ENCODE results near the gene COL9A3.

COL9A3 gene

DNA sequence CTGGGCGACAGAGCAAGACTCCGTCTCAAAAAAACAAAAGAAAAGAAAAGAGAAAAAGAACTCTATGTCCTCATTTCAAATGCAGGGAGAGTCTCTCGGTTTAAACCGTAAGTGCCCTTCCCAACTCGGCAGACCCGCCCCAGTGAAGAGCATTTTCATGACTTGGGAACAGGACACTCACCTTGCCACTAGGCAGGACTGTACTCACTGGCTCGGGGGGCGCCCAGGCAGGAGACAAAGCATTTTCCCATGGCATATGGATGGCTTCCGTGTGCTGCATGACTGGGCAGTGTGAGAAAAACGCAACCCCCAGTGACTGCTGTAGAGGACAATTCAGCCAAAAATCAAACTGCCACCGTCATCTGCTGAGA lies 44.2 kb upstream of the COL9A3 start:
- H3K4me2 ChIP-seq (ENCODE audit: low read length): no peak overlapping the region
- H2BK12ac ChIP-seq (ENCODE audit: low read length): no peak overlapping the region
- no peak overlapping the region for H3K4me3 ChIP-seq (ENCODE audit: low read depth, low read length)
- no peak overlapping the region for H2BK5ac ChIP-seq (ENCODE audit: low read depth, low read length, poor library complexity)
- H3K23ac ChIP-seq (ENCODE audit: low read length): no peak overlapping the region
- no peaks in the 10 kb centered on the region for H3K36me3 ChIP-seq (ENCODE audit: control insufficient read depth in 1 of 2, insufficient read depth in 2 of 2, low read length in 2 of 2)
- H3K14ac ChIP-seq (ENCODE audit: low read length): no peak overlapping the region
- no peaks in the 10 kb centered on the region for H3K79me2 ChIP-seq (ENCODE audit: control insufficient read depth, insufficient read depth, low read length, poor library complexity)
- no peak overlapping the region for H4K8ac ChIP-seq (ENCODE audit: low read depth, low read length)
- H3K27me3 ChIP-seq (ENCODE audit: insufficient read depth, low read length): no peaks in the 10 kb centered on the region
- WGBS (ENCODE audit: extremely low coverage, insufficient coverage, insufficient read length): no CpG with 5 or more reads among the region's 11 CpGs
- no peak overlapping the region for H4K91ac ChIP-seq (ENCODE audit: low read depth, low read length)
- no peak overlapping the region for H4K12ac ChIP-seq (ENCODE audit: low read depth, low read length)
- no peak overlapping the region for H2AK5ac ChIP-seq (ENCODE audit: low read length)
- no peak overlapping the region for H2AFZ ChIP-seq (ENCODE audit: insufficient read depth, low read length, poor library complexity)
- peaks cover 4 to 15% of the 10 kb centered on the region in 2 experiments for H3K4me1 ChIP-seq (ENCODE audit: control insufficient read depth in 1 of 2, insufficient read depth in 2 of 2, low read length in 2 of 2)
- no peak overlapping the region for H2BK120ac ChIP-seq (ENCODE audit: insufficient read depth, low read length, poor library complexity)
- no peak for DNase-seq
- peaks cover 7% of the 10 kb centered on the region for H3K9me3 ChIP-seq (ENCODE audit: insufficient read depth, low read depth, low read length)
- H3K79me1 ChIP-seq (ENCODE audit: low read length): no peaks in the 10 kb centered on the region
- no peak overlapping the region for H3K9ac ChIP-seq (ENCODE audit: low read length)
- H3K27ac ChIP-seq (ENCODE audit: low read depth, low read length): no peak overlapping the region
- no peak overlapping the region for H3K18ac ChIP-seq (ENCODE audit: low read length)
- no peak overlapping the region for H3K4ac ChIP-seq (ENCODE audit: low read depth, low read length)

DNA sequence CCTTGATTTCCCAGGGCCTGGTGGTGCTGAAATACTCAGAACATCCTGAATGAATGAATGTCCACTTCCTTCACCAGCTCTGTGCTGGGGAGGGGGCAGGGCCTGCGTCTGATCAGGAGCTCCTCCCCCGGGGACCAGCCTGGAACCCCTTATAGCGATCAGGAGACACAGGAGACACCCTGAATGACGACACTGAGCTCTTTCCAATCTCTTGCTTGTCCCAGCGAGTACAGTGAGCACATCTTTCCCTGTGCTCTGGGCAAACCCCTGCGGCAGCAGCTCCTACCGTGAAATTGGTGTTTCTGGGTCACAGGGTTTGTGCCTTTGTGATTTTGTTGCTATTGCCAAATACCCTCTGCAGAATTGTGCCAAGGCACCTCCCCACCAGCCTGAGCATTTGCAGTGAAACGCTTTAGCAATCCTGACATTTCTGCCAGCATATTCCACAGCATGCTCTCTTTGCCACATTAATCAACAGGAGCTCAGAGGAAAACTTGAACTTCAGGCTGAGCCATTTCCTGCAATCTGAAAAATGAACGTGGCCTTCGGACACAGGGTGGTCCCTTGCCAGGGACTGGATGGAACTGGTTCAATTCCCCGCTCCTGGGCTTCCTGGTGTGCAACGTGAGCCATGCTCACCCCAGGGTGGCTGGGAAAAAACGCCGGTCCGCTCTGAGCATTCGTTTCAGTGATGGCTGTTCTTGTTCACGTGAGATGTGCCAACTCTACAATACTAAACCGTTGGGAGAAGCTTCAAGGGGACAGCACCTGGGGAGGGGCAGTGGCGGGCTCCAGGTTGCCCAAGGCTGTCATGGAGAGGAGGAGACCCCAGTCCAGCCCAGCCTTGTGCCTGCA lies 43.6 kb upstream of the COL9A3 start:
- H2AFZ ChIP-seq (ENCODE audit: insufficient read depth, low read length, poor library complexity): no peak overlapping the region
- no peak overlapping the region for H3K4me3 ChIP-seq (ENCODE audit: low read depth, low read length)
- peaks cover 10% of the 10 kb centered on the region for H3K9me3 ChIP-seq (ENCODE audit: insufficient read depth, low read depth, low read length)
- WGBS (ENCODE audit: extremely low coverage, insufficient coverage, insufficient read length): no CpG with 5 or more reads among the region's 19 CpGs
- no peak overlapping the region for H2BK120ac ChIP-seq (ENCODE audit: insufficient read depth, low read length, poor library complexity)
- no peaks in the 10 kb centered on the region for H3K27me3 ChIP-seq (ENCODE audit: insufficient read depth, low read length)
- H3K18ac ChIP-seq (ENCODE audit: low read length): no peak overlapping the region
- H3K79me2 ChIP-seq (ENCODE audit: control insufficient read depth, insufficient read depth, low read length, poor library complexity): no peaks in the 10 kb centered on the region
- no peak overlapping the region for H3K27ac ChIP-seq (ENCODE audit: low read depth, low read length)
- no peaks in the 10 kb centered on the region for H3K79me1 ChIP-seq (ENCODE audit: low read length)
- no peak overlapping the region for H4K12ac ChIP-seq (ENCODE audit: low read depth, low read length)
- no peak overlapping the region for H2BK12ac ChIP-seq (ENCODE audit: low read length)
- no peak overlapping the region for H3K14ac ChIP-seq (ENCODE audit: low read length)
- no peak overlapping the region for H3K9ac ChIP-seq (ENCODE audit: low read length)
- no peak overlapping the region for H3K4me2 ChIP-seq (ENCODE audit: low read length)
- no peak overlapping the region for H4K8ac ChIP-seq (ENCODE audit: low read depth, low read length)
- no peak overlapping the region for H3K23ac ChIP-seq (ENCODE audit: low read length)
- H3K4me1 ChIP-seq (ENCODE audit: control insufficient read depth in 1 of 2, insufficient read depth in 2 of 2, low read length in 2 of 2): peaks cover 3 to 11% of the 10 kb centered on the region in 2 experiments
- no peak overlapping the region for H2AK5ac ChIP-seq (ENCODE audit: low read length)
- H4K91ac ChIP-seq (ENCODE audit: low read depth, low read length): no peak overlapping the region
- H2BK5ac ChIP-seq (ENCODE audit: low read depth, low read length, poor library complexity): no peak overlapping the region
- H3K4ac ChIP-seq (ENCODE audit: low read depth, low read length): no peak overlapping the region
- H3K36me3 ChIP-seq (ENCODE audit: control insufficient read depth in 1 of 2, insufficient read depth in 2 of 2, low read length in 2 of 2): no peaks in the 10 kb centered on the region
- no peak for DNase-seq

DNA sequence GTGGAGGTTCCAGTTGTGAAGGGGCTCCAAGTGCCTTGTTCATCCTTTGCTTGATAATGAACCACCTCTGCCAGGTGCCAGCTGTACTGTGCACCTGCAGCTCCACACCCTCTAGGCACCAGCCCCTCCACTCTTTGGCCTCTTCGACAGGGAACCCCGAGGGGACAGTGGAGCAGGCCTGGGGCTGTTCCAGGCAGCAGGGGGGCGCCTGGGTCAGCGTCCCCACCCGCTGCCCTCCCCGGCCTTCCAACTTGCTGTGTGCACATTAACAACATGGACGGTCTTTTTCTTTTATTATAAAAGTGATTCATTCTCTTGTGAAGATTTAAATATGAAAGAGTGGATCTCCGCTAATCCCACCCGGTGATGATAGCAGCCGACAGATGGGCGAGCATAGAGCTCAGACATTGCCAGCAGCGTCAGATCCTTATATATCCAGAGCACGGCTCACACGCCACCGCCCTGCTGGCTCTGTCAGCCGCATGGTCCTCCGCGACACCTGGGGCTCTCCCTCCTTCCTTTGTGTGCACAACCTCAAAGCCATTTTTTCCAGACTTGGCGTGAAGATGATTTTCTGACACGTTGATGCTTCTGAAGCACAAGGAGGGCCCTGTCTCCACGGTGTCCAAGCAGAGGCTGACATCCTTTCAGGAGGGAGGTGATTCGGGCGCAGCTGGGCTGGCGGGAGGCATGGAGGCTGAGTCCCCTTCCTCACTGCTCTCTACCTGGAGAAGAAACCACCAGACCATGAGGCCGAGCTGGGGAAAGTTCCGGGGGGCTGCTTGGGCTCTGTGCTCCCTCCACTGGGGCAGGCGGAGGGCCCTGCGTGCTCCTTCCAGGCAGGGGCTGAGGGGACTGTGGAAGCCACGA lies 42.8 kb upstream of the COL9A3 start:
- WGBS (ENCODE audit: extremely low coverage, insufficient coverage, insufficient read length): no CpG with 5 or more reads among the region's 29 CpGs
- no peak overlapping the region for H2BK12ac ChIP-seq (ENCODE audit: low read length)
- no peak overlapping the region for H2AFZ ChIP-seq (ENCODE audit: insufficient read depth, low read length, poor library complexity)
- no peaks in the 10 kb centered on the region for H3K36me3 ChIP-seq (ENCODE audit: control insufficient read depth in 1 of 2, insufficient read depth in 2 of 2, low read length in 2 of 2)
- no peak overlapping the region for H4K91ac ChIP-seq (ENCODE audit: low read depth, low read length)
- no peak overlapping the region for H2BK5ac ChIP-seq (ENCODE audit: low read depth, low read length, poor library complexity)
- no peak overlapping the region for H2BK120ac ChIP-seq (ENCODE audit: insufficient read depth, low read length, poor library complexity)
- H4K8ac ChIP-seq (ENCODE audit: low read depth, low read length): no peak overlapping the region
- no peak overlapping the region for H3K9ac ChIP-seq (ENCODE audit: low read length)
- no peak overlapping the region for H3K14ac ChIP-seq (ENCODE audit: low read length)
- no peak overlapping the region for H3K23ac ChIP-seq (ENCODE audit: low read length)
- H3K4ac ChIP-seq (ENCODE audit: low read depth, low read length): no peak overlapping the region
- H3K27me3 ChIP-seq (ENCODE audit: insufficient read depth, low read length): no peaks in the 10 kb centered on the region
- no peaks in the 10 kb centered on the region for H3K79me2 ChIP-seq (ENCODE audit: control insufficient read depth, insufficient read depth, low read length, poor library complexity)
- DNase-seq: no peak
- no peak overlapping the region for H3K4me3 ChIP-seq (ENCODE audit: low read depth, low read length)
- no peak overlapping the region for H3K18ac ChIP-seq (ENCODE audit: low read length)
- no peak overlapping the region for H4K12ac ChIP-seq (ENCODE audit: low read depth, low read length)
- H3K27ac ChIP-seq (ENCODE audit: low read depth, low read length): no peak overlapping the region
- peaks cover 8% of the 10 kb centered on the region for H3K9me3 ChIP-seq (ENCODE audit: insufficient read depth, low read depth, low read length)
- peaks cover 0 to 4% of the 10 kb centered on the region in 2 experiments for H3K4me1 ChIP-seq (ENCODE audit: control insufficient read depth in 1 of 2, insufficient read depth in 2 of 2, low read length in 2 of 2)
- H3K79me1 ChIP-seq (ENCODE audit: low read length): no peaks in the 10 kb centered on the region
- H2AK5ac ChIP-seq (ENCODE audit: low read length): no peak overlapping the region
- H3K4me2 ChIP-seq (ENCODE audit: low read length): no peak overlapping the region

DNA sequence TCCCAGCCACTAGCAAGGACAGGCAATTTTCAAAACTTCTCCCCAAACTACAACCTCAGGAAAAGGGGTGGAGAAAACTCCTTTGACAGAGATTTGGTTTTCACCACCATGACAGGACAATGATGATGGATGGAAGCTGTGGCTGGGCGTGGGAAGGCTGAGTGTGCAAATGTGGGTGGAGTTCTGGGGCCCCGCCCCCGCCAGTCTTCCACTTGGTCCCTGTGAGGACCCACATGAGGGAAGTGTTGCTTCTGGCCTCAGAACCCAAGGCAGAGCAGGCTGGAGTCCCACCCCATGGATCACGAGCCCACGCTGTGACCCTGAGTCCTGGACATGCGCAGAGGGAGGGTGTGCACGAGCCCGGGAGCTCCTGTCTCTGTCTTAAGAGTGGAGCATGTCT lies 42.1 kb upstream of the COL9A3 start:
- no peaks in the 10 kb centered on the region for H3K36me3 ChIP-seq (ENCODE audit: control insufficient read depth in 1 of 2, insufficient read depth in 2 of 2, low read length in 2 of 2)
- H3K4me3 ChIP-seq (ENCODE audit: low read depth, low read length): no peak overlapping the region
- H3K27ac ChIP-seq (ENCODE audit: low read depth, low read length): no peak overlapping the region
- DNase-seq: no peak
- H2AK5ac ChIP-seq (ENCODE audit: low read length): no peak overlapping the region
- H2BK12ac ChIP-seq (ENCODE audit: low read length): no peak overlapping the region
- H4K8ac ChIP-seq (ENCODE audit: low read depth, low read length): no peak overlapping the region
- H3K9me3 ChIP-seq (ENCODE audit: insufficient read depth, low read depth, low read length): peaks cover 7% of the 10 kb centered on the region
- H3K79me1 ChIP-seq (ENCODE audit: low read length): no peaks in the 10 kb centered on the region
- no peak overlapping the region for H3K4ac ChIP-seq (ENCODE audit: low read depth, low read length)
- H4K91ac ChIP-seq (ENCODE audit: low read depth, low read length): no peak overlapping the region
- H2AFZ ChIP-seq (ENCODE audit: insufficient read depth, low read length, poor library complexity): no peak overlapping the region
- no peak overlapping the region for H3K9ac ChIP-seq (ENCODE audit: low read length)
- H3K14ac ChIP-seq (ENCODE audit: low read length): no peak overlapping the region
- H2BK120ac ChIP-seq (ENCODE audit: insufficient read depth, low read length, poor library complexity): no peak overlapping the region
- no peak overlapping the region for H4K12ac ChIP-seq (ENCODE audit: low read depth, low read length)
- no peaks in the 10 kb centered on the region for H3K27me3 ChIP-seq (ENCODE audit: insufficient read depth, low read length)
- no peak overlapping the region for H3K23ac ChIP-seq (ENCODE audit: low read length)
- WGBS (ENCODE audit: extremely low coverage, insufficient coverage, insufficient read length): no CpG with 5 or more reads among the region's 8 CpGs
- no peak overlapping the region for H3K4me2 ChIP-seq (ENCODE audit: low read length)
- no peak overlapping the region for H3K18ac ChIP-seq (ENCODE audit: low read length)
- H3K4me1 ChIP-seq (ENCODE audit: control insufficient read depth in 1 of 2, insufficient read depth in 2 of 2, low read length in 2 of 2): peaks cover 0 to 2% of the 10 kb centered on the region in 2 experiments
- H3K79me2 ChIP-seq (ENCODE audit: control insufficient read depth, insufficient read depth, low read length, poor library complexity): no peaks in the 10 kb centered on the region
- H2BK5ac ChIP-seq (ENCODE audit: low read depth, low read length, poor library complexity): no peak overlapping the region
